HG03521 (cell line): Measurements from ENCODE around the gene IMMT.
A peak's percentile ranks its signal among the peaks of the same experiment; 100 is the strongest.
"Not testable (repeated sequence)": the region's sequence is repeated elsewhere in the genome, so short reads cannot be mapped to it uniquely, and the experiment has no call there.

Experiments
- ATAC-seq: cut with Tn5 transposase; IDR thresholded peaks from one replicate; pipeline ENCODE4 v1.9.1; 2021; ENCODE audit warnings: mild to moderate bottlenecking, moderate library complexity; ENCODE audit not compliant: unreplicated experiment

IMMT gene

DNA sequence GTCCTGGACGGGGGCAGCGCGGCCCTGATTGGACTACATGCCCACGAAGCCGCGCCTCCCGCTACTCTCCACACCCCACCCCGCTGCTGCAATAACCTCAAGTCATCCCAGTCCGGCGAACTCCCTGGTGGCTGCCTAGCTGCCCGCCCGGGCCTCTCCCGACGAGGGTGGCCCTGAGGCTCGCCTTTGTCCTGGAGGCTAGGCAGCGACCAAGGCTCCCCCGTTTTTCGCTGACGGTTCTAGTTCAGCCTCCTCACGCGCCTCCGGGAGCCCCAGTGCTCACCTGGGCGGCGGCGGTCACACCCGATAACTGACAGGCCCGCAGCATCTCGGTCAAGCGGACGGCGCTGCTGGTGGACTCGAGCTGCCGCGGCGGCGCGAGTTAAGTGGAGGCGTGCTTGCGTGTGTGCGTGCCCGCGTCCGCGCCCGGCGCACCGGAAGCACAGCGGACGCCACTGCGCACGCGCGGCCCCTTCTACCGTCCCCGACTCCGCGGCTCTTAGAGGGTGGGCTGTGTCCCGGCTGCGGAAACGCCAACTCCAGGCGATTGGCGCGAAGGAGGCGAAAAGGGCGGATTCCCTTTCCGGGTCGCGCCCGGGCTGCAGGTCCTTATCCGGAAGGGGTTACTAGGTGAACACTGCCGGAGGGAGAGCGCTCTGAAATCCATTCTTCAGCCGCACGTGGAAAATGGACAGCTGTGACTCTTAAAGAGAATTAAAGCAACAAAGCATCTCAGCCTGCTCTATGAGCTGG is at the start of gene IMMT:
IMMT (minus strand) TSS at position 408 of the 753 bp plus-strand sequence; CDS start at position 328, 80 bp downstream.
- ATAC-seq, result peak; percentile 79

DNA sequence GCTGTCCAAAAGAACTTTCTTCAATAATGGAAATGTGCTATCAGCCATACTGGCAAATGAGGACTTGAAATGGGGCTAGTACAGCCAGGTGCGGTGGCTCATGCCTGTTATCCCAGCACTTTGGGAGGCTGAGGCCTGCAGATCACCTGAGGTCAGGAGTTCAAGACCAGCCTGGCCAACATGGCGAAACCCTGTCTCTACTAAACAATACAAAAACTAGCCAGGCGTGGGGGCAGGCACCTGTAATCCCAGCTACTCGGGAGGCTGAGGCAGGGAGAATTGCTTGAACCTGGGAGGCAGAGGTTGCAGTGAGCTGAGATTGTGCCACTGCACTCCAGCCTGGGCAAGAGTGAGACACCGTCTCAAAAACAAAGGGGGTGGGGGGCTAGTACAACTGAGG is 49.5 kb upstream of the IMMT start:
- not testable (repeated sequence) for ATAC-seq

DNA sequence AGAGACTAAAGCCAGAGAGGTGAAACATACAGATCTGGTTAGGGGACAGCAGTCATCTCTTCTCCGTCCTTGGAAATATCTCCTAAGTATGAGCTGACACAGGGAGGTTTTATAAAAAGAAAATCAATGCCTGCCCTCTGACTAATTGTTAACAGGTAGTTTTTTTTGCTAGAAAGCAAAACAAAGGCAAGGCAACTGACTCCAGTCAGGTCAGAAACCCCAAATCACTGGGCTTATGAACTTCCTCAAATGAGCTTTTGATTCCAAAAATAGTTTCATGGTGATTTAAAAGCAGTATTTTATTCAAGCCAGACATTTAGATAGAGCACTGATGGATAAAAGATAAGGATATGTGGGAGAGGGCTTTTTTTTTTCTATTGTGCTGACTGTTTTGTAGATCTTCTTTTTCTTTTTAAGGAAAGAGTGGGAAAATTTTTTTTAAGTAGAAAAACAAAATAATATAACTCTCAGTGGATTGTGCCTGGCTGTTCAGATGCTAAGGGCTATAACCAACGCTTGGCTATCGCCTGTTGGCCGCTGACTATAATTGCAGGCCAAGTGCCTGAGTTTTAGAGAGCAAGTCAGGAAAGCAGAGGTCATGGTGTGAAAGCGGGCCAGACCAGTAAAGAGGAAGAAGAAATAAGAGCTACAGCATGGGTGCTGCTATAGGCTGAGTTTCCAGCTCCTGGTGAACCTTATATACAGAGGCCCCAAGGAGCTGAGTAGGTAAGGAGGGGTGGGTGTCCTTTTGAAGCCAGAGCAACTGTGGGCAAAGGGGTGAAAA is 48.9 kb upstream of the IMMT start:
- ATAC-seq, result no peak

DNA sequence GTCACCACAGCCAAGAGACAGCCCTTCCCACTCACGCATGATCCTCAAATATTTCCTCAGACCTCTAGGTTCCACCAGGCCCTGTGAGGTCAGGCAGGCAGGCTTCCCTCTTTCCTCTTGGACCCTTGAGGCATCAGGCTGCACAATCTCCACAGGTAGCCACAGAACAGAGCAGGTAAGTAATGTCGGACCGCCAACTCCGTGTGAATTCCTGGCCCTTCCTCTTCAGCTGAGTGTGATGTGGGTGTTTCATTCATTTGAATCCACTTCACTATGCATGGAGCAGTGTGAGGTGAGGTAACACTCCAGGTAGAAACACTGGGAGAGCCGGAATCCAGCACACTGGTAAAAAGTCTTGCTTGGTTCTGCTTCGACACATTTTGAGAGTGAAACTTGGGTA is 48.0 kb upstream of the IMMT start:
- no peak for ATAC-seq

DNA sequence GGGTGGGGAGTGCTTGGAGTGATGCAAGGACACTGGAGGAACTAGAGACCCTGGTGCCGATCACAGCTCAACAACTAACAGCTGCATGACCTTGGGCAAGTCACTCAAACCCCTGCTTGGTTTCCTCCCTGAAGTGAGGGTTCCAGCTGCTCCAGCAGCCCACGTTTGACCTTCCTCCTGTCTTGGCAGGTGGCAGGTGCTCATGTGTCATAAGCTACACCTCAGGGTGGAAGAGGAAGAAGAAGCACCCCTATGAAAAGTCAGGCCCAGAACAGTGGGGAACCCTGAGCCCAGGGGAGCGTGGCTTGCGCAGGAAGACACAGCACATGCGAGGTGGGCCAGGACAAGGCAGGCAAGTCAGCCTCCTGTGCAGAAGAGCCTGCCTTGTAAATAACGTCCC is 46.3 kb upstream of the IMMT start:
- ATAC-seq, result no peak

DNA sequence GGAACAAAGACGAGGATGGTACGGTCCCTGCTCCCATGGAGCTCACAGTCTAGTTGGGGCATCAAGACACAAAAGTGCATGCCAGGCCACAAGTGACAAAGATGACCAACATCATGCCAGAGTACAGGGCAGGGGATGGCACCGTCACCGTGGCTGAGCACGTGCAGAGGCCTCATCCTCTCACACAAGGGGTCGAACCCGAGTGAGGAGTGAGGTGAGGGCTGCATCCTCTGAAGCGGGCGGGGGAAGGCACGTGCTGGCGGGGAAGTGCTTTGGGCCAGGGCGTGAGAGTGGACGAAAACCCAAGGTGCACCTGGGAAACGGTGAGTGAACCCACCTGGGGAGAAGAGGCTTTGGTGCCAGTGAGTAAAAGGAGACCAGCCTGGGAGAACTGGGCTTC is 45.0 kb upstream of the IMMT start:
- ATAC-seq, result no peak

DNA sequence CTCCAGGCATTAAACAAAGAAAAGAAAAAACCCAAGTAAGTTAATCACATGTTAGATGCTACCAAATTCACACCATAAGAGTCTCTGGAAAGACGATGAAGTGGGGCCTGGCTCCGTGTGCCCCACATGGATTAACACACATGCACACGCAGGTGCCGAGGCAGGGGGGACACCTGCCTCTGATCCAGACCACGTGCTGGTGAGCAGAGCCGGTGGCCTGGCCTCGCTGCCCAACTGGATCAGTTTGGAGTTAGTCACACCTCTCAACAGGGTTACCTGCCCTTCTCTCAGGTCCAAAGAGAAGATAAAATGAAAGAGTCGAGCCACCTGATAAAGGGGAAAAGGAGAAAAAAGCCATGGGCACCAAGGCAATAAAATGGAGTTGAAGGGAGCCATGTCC is 44.5 kb upstream of the IMMT start:
- ATAC-seq, result no peak

DNA sequence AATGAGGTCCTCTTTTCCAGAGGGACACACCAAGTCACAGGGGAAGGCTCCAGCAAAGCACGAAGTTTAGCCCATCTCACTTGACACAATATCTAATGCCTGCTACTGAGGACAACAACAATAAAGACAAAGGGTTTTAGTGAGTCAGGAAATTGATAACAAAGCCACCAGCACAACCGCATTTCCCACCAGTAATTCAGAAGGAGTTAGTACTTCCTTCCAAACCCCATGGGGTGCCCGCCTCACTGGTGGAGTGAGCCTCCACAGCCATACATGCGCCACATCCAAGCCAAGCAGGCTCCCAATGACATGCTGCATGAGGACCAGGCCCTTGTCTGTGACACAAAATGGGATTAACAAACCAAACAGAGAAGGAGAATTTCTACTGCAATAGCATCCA is 44.1 kb upstream of the IMMT start:
- no peak for ATAC-seq

DNA sequence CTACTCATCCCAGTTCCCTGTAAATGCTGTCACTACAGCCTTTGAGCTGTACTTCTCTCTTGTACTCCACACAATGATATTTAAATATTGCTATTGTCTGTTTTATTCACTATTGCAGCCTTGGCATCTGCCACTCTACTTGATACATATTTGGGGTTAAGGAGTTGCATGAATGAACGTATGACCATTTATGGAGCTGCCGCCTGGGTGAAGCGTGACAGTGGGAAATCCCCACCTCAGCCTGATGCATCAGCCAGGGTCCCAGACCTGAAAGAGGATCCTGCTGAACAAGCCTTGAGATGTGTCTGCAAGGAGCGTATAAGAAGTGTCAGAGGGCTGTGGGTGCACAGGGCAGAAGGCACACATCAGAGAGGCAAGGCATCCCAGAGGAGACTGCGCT is 43.1 kb upstream of the IMMT start:
- ATAC-seq, result peak; percentile 48

DNA sequence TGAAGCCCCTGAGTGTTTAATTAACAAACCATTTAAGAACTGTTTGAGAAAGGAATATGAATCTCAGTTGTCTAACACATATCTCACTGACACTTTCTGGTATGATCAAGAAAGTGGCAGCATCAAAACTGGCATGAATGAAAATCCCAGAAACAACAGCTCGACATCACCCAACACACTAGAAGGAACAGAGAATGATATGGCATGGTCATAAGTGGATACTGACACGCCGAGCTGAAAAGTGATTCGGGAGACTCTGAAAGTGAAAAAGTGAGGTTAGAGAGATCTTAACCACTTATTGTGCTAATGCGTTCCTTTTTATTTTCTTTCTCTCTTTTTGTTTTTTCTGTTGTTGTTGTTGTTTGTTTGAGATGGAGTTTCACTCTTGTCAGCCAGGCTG is 41.9 kb upstream of the IMMT start:
- no peak for ATAC-seq

DNA sequence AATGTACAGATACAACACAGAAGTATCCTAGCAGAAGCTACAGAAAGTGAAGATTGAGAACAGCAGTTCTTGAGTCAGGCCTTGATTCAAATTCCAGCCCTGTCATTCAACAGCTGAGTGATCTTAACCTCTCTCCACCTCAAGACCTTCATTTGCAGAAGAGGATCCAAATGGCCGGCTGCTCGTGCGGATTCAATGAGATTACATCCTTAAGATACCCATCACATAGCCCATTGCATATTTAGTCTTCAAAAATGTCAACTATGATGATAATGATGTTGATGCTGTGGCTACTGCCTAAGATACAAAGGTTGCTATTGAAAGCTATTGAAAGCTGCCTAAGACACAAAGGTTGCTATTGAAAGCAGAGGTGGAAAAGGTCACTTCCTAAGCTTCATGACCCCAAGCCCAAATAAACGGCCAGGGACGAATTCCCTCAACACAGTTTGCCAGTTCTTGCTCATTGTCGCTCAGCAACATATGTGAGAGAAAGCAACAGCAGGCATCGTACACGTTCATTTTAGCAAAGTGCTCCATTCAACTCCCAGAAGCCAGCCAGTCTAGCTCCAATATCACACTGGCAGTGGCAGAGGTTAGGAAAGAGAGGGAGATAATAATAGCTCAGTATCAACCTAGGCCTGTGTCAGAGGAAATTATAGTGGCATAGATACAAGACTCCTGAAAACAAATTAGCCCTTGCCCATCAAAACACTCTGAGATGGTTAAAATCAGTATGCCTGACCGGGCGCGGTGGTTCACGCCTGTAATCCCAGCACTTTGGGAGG is 40.1 kb upstream of the IMMT start:
- no peak for ATAC-seq

DNA sequence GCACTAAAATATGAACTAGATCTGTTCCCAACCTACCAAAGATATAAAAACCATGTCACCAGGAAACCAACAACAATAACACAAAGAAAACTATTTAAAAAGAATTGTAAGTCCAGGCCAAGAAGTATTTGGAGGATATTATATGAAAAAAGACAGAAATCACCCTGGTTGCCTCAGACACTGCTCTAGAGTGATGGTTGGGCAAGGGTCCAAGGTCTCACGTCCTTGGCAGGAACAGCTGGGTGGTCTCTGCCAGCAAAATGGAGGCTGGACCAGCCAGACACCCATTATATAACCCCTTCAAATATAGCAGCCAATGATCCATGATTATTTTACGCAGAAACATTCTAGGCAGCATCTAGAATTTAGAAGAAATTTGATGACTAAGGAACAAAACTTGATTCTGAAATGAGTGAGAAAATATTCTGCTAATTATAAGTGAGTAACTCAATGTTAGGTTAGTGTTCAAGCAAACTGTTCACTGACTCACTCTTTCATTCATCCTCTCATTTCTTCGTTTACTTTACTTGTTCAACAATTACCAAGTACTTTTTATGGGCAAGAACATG is 39.4 kb upstream of the IMMT start:
- ATAC-seq, result no peak

DNA sequence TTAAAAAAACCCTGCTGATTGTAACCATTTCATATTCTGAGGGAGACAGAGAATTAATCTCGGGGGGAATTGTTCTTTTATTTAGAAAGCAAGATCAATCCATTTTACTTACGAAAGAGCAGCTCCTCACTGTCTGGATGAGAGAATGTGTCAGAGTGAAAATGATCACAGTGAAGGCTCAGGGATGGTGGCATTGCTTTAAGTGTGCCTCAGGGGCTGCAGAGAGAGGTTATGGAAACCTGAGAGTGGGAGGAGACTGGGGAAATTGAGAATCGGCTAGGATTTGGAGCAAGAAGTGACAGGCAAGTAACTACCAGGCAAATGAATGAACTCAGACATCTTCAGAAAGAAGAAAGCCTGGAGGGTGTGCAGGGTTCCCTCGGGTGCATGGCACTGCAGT is 38.2 kb upstream of the IMMT start:
- ATAC-seq, result no peak

DNA sequence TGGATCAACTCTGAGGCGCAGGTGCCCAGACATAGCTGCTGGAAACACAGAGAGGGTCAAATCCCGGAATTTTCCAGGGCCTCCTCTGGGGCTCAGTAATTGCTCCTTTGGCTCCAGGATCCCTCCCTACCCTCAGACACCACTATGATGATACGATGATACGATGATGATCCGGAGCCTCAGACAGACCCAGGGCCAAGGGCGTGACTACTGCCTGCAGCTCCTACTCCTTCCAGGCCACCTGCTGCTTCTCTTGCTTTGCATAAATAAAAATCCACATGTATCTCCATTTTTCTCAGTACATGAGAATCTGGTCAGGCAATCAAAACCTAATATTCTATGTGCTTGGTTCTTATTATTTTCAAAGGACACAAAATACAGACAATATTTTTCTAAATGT is 37.6 kb upstream of the IMMT start:
- ATAC-seq, result no peak

DNA sequence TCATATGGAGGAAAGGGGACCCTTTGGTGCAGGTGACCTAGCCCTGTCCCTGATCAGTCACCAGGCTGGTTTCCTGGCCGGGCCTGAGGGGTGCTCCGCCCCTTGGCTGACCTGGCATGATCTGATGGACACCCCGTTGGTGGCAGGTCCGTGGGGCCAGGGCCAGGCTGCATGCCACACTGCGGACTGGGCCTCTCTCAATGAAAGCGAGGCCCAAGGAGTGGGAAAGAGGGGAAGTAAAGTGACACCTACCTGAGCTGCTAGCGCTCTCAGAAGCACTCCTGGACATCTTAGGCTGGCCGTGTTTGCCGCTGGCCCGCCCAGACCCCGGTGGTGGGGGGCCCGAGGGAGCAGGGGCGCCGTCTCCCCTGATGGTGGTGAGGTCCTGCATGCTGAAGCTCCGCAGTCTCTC is 37.1 kb upstream of the IMMT start:
- no peak for ATAC-seq

DNA sequence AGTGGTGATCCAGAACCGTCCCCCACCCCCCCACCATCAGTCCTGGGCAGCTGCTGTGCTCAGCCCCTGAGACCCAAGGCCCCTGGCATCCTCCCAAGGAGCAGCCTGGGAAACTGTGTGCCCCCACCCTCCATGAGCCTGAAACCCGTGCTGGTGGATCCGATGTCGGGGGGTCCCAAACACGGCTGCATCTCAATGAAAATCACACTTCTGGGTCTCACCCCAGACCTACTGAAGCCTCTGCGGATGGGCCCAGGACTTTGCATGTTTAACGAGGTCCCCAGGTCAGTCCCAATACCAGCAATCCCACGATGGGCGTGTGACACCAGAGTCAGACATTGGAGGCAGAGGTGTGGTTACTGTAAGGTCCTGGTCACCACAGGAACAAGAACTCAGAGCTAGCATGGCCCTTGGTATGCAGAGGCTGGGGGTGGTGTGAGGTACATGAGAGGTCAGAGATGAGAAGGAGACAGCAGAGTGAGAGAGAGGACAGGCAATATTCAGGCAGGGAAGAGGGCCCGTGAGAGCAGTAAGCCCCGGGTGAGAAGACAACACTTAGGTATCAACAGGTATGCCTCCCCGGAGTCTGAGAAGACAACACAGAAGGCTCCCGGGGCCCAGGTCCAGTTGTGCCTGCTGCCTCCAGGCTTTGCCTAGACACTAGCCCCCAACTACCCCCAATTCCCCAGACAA is 36.6 kb upstream of the IMMT start:
- no peak for ATAC-seq

DNA sequence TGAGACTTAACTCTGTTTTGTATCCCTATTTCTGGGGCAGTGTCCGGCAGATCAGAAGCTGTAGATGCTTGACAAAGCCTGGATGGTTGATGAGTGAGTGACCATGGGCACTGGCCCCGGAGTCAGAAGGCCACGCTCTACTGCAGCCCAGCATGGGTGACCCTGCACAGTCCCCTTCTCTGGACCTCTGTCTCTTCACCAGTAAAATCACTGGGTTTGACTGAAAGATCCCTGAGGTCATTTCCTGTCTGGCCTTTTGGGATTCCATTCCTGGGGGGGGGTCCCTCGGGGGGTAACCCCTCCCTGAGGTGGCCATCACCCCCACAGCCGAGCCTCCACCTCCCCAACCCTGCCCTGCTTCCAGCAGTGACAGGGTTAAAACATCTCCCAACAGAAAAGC is 35.7 kb upstream of the IMMT start:
- no peak for ATAC-seq

DNA sequence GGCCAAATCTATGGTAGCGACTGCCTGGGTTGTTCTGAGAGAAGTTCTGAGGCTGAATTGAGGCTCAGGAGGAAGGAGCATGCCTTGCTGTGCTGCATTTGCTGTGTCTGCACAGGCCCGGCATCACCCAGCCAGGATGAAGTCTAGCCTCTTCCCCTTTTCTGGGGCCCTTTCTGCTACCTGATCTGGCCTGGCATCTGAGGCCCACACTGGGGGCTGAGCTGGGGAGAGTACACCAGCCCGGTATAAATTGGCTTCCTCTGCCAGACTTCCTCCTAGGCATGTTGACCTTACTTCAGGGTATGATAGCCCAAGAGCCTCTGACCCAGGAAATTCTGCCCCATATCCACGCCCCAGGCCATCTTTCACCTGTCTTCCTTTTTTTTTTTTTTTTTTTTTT is 34.0 kb upstream of the IMMT start:
- no peak for ATAC-seq

DNA sequence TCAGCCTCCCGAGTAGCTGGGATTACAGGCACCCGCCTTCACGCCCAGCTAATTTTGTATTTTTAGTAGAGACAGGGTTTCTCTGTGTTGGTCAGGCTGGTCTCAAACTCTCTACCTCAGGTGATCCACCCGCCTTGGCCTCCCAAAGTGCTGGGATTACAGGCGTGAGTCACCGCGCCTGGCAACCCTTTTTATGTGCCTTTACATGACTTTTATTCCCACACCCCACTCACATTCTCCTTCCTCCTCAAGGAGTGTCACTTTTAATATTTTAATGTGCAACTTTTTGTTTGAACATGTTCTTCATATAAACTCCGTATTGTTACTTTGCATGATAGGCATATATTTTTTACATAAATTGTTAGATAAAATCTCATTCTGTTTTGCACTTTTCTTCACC is 33.3 kb upstream of the IMMT start:
- not testable (repeated sequence) for ATAC-seq

DNA sequence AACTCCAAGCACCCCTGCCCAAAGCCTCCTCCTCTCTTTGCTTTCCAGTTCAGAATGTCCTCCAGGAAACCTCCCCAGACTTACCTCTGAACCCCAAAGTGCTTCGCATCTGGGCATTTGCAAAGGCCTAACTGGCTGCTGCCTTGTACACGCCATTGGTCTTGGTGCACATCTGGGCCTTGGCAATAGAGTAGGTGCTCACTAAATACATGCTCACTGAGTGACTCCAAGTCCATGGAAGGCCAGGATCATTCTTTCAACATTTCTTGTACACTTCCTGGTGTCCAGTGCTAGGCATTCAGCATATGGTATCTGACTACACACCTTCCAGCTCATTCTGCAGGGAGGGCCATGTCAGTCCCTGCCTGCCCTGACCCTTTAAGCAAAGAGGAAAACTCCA is 32.4 kb upstream of the IMMT start:
- ATAC-seq, result no peak
